Prostate gland (tissue), 2 donors: Measurements from ENCODE around the gene MGAT5.

Source experiments
- POLR2A ChIP-seq: fragments of 450-650 bp; IDR thresholded peaks from one replicate; pipeline ENCODE4 v1.6.1; 2016; ENCODE audit warnings: antibody characterized with exemption, mild to moderate bottlenecking
- POLR2AphosphoS5 ChIP-seq: sonication (generic); formaldehyde crosslinking; IDR thresholded peaks from one replicate; pipeline ENCODE4 v1.6.1; 2017; ENCODE audit warnings: antibody characterized with exemption
- TF ChIP-seq, protein P1 (sequence below), 4 experiments: fragments of 200-600 bp in 2 of 4; fragments of 450-650 bp in 2 of 4; sonication (generic) in 2 of 4; IDR thresholded peaks; 1 replicate in 3 of 4; 2 replicates in 1 of 4; pipeline ENCODE4 v1.5.1; 2016 to 2019; ENCODE audit warnings: antibody characterized with exemption in 4 of 4, mild to moderate bottlenecking in 2 of 4, moderate library complexity in 2 of 4

DNA sequence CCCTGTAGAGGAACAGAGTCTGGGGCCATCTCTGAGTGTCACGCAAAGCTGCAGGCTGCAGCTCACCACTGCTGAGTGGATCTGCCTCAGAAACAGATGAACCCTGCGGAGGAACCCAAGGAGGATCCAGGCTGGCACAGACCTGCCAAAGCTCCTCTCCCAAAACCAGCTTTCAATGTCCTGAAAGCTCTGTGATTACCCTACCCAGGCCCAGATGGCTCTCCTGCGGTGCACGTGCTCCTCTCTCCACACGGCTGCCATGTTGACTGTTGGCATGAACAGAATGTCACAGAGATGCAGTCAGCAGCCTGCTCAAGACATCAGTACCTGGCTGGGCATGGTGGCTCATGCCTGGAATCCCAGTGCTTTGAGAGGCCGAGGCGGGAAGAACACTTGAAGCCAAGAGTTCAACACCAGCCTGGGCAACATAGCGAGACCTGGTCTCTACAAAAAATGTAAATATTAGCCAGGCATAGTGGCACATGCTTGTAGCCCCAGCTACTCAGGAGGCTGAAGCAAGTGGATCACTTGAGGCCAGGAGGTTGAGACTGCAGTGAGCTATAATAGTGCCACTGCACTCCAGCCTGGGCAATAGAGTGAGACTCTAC is 216.8 kb downstream of the MGAT5 start:
- TF ChIP-seq POLR2AphosphoS5 (no peak), POLR2A (no peak)
- TF ChIP-seq, protein P1, sequence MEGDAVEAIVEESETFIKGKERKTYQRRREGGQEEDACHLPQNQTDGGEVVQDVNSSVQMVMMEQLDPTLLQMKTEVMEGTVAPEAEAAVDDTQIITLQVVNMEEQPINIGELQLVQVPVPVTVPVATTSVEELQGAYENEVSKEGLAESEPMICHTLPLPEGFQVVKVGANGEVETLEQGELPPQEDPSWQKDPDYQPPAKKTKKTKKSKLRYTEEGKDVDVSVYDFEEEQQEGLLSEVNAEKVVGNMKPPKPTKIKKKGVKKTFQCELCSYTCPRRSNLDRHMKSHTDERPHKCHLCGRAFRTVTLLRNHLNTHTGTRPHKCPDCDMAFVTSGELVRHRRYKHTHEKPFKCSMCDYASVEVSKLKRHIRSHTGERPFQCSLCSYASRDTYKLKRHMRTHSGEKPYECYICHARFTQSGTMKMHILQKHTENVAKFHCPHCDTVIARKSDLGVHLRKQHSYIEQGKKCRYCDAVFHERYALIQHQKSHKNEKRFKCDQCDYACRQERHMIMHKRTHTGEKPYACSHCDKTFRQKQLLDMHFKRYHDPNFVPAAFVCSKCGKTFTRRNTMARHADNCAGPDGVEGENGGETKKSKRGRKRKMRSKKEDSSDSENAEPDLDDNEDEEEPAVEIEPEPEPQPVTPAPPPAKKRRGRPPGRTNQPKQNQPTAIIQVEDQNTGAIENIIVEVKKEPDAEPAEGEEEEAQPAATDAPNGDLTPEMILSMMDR (IDR thresholded peaks at IDR 0.05): no peak
